ENCODE data around the gene LRPAP1.

LRPAP1 gene

GRCh38 chr4:3484057-3484973 lies 47.9 kb downstream of the LRPAP1 start:
- no peak for DNase-seq

GRCh38 chr4:3483471-3483921 lies 48.7 kb downstream of the LRPAP1 start:
- DNase-seq, result no peak

GRCh38 chr4:3482707-3483106 lies 49.5 kb downstream of the LRPAP1 start:
- no peak for DNase-seq

- no peak for DNase-seq
Observed at GRCh38 chr4:3481783-3482393, 50.3 kb downstream of the LRPAP1 start.

GRCh38 chr4:3481113-3481531 lies 51.1 kb downstream of the LRPAP1 start:
- no peak for DNase-seq

GRCh38 chr4:3480528-3481112 lies 51.6 kb downstream of the LRPAP1 start:
- DNase-seq, result peak; percentile 9

- DNase-seq, result no peak
Observed at GRCh38 chr4:3479358-3480101, 52.7 kb downstream of the LRPAP1 start.

- DNase-seq, result no peak
Observed at GRCh38 chr4:3478446-3479357, 53.5 kb downstream of the LRPAP1 start.

- DNase-seq, result no peak
Observed at GRCh38 chr4:3477750-3478430, 54.3 kb downstream of the LRPAP1 start.

GRCh38 chr4:3476936-3477749 lies 55.1 kb downstream of the LRPAP1 start:
- no peak for DNase-seq

GRCh38 chr4:3476341-3476747 lies 55.9 kb downstream of the LRPAP1 start:
- no peak for DNase-seq

- DNase-seq, result no peak
Observed at GRCh38 chr4:3475713-3476260, 56.4 kb downstream of the LRPAP1 start.

GRCh38 chr4:3475041-3475712 lies 57.0 kb downstream of the LRPAP1 start:
- no peak for DNase-seq

- DNase-seq, result no peak
Observed at GRCh38 chr4:3473996-3474765, 58.0 kb downstream of the LRPAP1 start.

GRCh38 chr4:3473181-3473950 lies 58.9 kb downstream of the LRPAP1 start:
- DNase-seq, result no peak

- DNase-seq, result no peak
Observed at GRCh38 chr4:3472411-3473141, 59.6 kb downstream of the LRPAP1 start.

- DNase-seq, result no peak
Observed at GRCh38 chr4:3471886-3472285, 60.3 kb downstream of the LRPAP1 start.
